Measurements from ENCODE around the gene ULBP2.
"Not testable (repeated sequence)": the region's sequence is repeated elsewhere in the genome, so short reads cannot be mapped to it uniquely, and the experiment has no call there.

Gene ULBP2

GRCh38 chr6:149951626-149952025 is 9.8 kb downstream of the ULBP2 start:
- no peak for DNase-seq (ENCODE audit: low spot score)

GRCh38 chr6:149953390-149953789 is 11.6 kb downstream of the ULBP2 start:
- not testable (repeated sequence) for DNase-seq (ENCODE audit: low spot score)

- not testable (repeated sequence) for DNase-seq (ENCODE audit: low spot score)
These were observed 12.1 kb downstream of the ULBP2 start for GRCh38 chr6:149953934-149954327.

GRCh38 chr6:149954328-149954983 is 12.6 kb downstream of the ULBP2 start:
- DNase-seq (ENCODE audit: low spot score), result not testable (repeated sequence)

GRCh38 chr6:149954984-149955653 is 13.3 kb downstream of the ULBP2 start:
- DNase-seq (ENCODE audit: low spot score), result not testable (repeated sequence)

GRCh38 chr6:149955654-149956317 is 14.0 kb downstream of the ULBP2 start:
- not testable (repeated sequence) for DNase-seq (ENCODE audit: low spot score)

- DNase-seq (ENCODE audit: low spot score), result not testable (repeated sequence)
These were observed 16.3 kb downstream of the ULBP2 start for GRCh38 chr6:149958124-149958523.

- DNase-seq (ENCODE audit: low spot score), result not testable (repeated sequence)
These were observed 18.0 kb downstream of the ULBP2 start for GRCh38 chr6:149959806-149960205.

GRCh38 chr6:149960488-149960887 is 18.7 kb downstream of the ULBP2 start:
- DNase-seq (ENCODE audit: low spot score), result no peak

GRCh38 chr6:149961728-149962425 is 20.1 kb downstream of the ULBP2 start:
- peak; percentile 30 for DNase-seq (ENCODE audit: low spot score)

GRCh38 chr6:149962461-149963211 is 20.8 kb downstream of the ULBP2 start:
- no peak for DNase-seq (ENCODE audit: low spot score)

GRCh38 chr6:149963212-149963461 is 21.3 kb downstream of the ULBP2 start:
- peak; percentile 83 for DNase-seq (ENCODE audit: low spot score)

GRCh38 chr6:149963462-149964307 is 21.9 kb downstream of the ULBP2 start, which contains the start of gene ULBP1:
Gene ULBP1 (plus strand): TSS chr6:149963943. CDS start chr6:149964050, 107 bp downstream.
- peak; percentile 93 for DNase-seq (ENCODE audit: low spot score)

- no peak for DNase-seq (ENCODE audit: low spot score)
These were observed 22.7 kb downstream of the ULBP2 start for GRCh38 chr6:149964308-149965193.

- no peak for DNase-seq (ENCODE audit: low spot score)
These were observed 23.6 kb downstream of the ULBP2 start for GRCh38 chr6:149965194-149966020.

GRCh38 chr6:149966319-149966718 is 24.5 kb downstream of the ULBP2 start:
- DNase-seq (ENCODE audit: low spot score), result not testable (repeated sequence)

- no peak for DNase-seq (ENCODE audit: low spot score)
These were observed 25.8 kb downstream of the ULBP2 start for GRCh38 chr6:149967591-149967990.

- not testable (repeated sequence) for DNase-seq (ENCODE audit: low spot score)
These were observed 26.2 kb downstream of the ULBP2 start for GRCh38 chr6:149967999-149968398.

- DNase-seq (ENCODE audit: low spot score), result not testable (repeated sequence)
These were observed 27.1 kb downstream of the ULBP2 start for GRCh38 chr6:149968909-149969308.

Measured in hematopoietic multipotent progenitor cell treated with erythropoietin and hydrocortisone succinate and interleukin-3 and kit ligand, for 17 days (in vitro differentiated cells).